NB4 (cell line): ENCODE results near the gene CAST.

Experiments used
- CTCF ChIP-seq: IDR thresholded peaks from one replicate; pipeline ENCODE4 v1.5.1; 2012; ENCODE audit warnings: low read depth, low read length
- MAX ChIP-seq: IDR thresholded peaks from 2 replicates; pipeline ENCODE4 v1.6.1; 2011; ENCODE audit warnings: low read depth, low read length
- POLR2A ChIP-seq: IDR thresholded peaks from 2 replicates; pipeline ENCODE4 v1.6.1; 2011; ENCODE audit warnings: mild to moderate bottlenecking; ENCODE audit not compliant: insufficient read length; ENCODE audit errors: extremely low read depth

GRCh38 chr5:96747720-96748119, 85.5 kb downstream of the CAST start:
- no peak for TF ChIP-seq POLR2A
- no peak for TF ChIP-seq CTCF
- no peak for TF ChIP-seq MAX
